Measurements from ENCODE around the gene AQP6.

Gene AQP6

DNA sequence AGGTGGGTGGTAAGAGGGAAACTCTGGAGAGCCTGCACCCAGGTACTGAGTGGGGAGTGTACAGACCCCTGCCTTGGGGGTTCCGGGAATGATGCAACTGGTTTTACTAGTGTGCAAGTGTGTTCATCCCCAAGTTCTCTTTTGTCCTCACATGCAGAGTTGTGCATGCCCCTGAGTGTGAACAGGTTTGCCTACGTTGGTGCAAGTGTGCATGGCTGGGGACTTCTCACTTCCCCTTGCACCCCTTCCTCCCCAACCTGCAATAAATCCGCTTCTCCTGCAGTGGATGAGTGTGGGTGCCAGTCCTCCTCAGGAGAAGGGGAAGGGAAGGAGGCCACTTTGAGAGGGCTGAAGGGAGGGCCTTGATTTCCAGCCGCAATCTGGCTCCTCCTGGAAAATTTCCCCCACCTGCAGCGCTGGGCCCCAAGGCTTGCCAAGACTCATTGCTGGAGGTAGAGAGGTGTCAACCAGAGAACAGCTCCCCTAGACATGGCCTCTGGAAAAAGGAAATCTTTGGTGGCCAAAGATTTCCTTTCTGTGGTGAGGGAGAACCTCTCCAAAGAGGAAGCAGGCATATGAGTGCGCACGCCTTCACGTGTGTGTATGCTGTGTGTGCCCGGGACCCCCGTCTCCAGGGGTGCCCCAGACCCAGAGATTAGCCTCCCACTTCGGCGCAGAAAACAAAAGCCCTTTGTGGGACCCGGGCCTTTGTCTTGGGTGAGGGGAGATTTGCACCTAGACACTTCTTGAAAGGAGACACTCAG is 16.7 kb upstream of the AQP6 start:
- no peak for DNase-seq (ENCODE audit: low read depth in 1 of 2, low spot score in 1 of 2)

DNA sequence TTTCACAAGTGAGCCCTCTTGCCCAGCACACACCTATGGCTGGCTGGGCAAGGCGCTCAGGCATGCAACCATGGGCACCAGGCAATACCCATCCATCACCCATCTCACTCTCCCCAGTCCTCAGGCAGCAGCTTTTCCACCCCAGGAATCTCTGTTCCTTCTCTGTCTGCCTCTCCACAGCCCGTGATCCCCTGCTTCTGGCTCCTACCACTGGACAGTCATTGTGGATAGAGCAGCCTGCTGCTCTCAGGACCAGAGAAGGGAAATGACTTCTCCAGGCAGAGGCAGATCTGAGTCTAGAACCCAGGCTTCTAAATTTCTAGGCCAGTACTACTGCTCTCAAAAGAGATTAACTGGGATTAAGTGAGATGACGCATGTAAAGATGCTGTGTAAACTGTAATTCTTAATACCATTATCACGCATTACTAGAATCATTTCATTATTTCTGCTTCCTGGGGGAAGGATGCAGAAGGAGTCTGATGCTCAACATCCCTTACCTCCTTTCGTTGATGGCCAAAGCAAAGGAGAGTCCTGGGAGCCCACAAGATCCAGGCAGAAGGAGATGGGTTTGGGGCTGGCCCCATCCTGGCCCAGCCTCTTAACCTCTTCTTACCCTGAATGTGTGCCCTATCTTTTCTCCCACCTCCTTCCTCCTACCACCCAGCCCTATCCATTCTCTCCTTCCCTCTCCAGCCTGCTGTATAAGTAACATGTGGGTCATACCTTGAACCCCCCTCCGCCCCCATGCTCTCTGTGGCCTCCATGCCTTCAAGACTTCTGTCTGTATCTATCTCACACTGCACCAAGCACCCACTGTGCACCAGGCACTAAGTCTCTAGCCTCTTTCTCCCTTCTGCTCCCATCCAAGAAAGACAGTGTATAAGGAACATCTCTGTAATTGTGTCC is 15.8 kb upstream of the AQP6 start:
- no peak for DNase-seq (ENCODE audit: low read depth in 1 of 2, low spot score in 1 of 2)

DNA sequence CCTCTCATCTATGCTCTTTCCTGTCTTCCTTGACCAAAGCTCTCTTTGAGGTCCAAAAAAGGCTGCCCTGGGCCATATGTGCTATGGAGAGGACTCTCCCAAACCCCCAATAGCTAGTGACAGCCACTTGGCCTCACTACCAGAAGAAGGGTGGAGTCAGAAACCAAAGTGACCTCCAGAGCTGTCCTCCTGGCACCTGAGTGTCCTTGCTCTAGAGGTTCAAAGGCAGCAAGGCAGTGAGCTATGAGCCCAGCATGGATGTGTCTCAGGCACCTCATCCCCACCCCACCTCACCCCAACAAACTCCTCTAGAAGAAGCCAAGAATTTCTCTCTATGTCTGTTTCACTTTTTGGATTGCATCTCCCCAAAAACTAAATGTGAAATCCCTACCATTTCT is 15.2 kb upstream of the AQP6 start:
- no peak for DNase-seq (ENCODE audit: low read depth in 1 of 2, low spot score in 1 of 2)

- DNase-seq (ENCODE audit: low read depth in 1 of 2, low spot score in 1 of 2) = no peak
Observed at GRCh38 chr12:49959685-49960473, 12.9 kb upstream of the AQP6 start.

- no peak for DNase-seq (ENCODE audit: low read depth in 1 of 2, low spot score in 1 of 2)
Observed at GRCh38 chr12:49960474-49961110, 12.2 kb upstream of the AQP6 start.

- no peak for DNase-seq (ENCODE audit: low read depth in 1 of 2, low spot score in 1 of 2)
Observed at GRCh38 chr12:49961111-49961922, 11.4 kb upstream of the AQP6 start, which contains the start of gene AQP5. Gene AQP5 (plus strand): TSS chr12:49961872. CDS start chr12:49962018, 146 bp downstream.

DNA sequence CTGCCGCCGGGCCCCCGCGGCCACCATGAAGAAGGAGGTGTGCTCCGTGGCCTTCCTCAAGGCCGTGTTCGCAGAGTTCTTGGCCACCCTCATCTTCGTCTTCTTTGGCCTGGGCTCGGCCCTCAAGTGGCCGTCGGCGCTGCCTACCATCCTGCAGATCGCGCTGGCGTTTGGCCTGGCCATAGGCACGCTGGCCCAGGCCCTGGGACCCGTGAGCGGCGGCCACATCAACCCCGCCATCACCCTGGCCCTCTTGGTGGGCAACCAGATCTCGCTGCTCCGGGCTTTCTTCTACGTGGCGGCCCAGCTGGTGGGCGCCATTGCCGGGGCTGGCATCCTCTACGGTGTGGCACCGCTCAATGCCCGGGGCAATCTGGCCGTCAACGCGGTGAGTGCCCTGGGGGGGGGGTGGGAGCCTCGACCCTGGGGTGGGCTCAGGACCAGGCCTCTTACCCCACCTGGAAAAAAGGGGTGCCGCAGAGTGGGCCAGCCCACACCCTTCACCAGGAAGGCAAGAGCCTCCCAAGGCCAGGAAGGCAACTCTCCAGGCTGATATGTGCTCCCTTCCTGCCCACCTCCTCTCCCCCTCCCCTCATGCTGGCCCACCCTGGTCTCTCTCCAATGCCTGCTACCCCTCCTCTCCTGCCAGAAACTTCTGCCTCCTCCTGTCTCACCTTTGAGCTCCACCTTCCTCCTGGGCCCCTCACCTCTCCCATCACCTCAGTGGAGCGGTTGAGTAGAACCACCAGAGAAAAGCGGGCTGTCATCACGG is 10.6 kb upstream of the AQP6 start:
- no peak for DNase-seq (ENCODE audit: low read depth in 1 of 2, low spot score in 1 of 2)

DNA sequence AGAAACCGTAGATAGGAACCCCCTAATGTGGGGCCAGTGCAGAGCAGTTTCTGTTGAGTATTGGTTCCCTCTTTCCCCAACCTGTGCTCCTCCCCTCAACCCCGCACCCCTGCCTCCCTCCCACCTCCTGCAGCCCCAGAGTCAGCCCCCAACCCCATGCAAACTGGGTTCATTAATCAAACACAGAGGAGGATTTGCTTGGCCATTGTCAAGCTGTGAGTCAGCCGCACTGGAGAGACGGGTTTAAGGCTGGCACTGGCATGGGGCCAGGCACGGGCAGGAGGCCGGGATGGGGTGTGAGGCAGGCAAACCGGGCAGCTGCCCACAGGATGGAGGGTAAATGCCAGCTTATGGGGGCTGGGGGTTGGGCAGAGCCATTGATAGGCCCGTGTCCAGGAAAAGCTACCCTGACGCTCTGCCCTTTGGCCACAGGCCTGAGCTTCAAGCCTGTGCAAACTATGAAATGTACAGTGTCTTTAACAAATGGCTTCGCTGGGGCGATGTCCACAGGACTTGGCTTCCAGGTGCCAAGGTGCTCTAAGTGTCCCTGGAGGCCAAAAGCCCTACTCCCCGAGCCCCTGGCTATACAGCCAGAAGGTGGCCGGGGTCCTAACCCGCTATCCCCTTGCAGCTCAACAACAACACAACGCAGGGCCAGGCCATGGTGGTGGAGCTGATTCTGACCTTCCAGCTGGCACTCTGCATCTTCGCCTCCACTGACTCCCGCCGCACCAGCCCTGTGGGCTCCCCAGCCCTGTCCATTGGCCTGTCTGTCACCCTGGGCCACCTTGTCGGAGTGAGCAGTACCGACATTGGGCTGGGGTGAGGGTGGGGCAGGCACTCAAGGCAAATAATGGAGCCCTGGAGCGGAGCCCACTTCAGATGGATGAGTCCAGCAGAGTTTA is 9.6 kb upstream of the AQP6 start:
- DNase-seq (ENCODE audit: low read depth in 1 of 2, low spot score in 1 of 2) = no peak

- DNase-seq (ENCODE audit: low read depth in 1 of 2, low spot score in 1 of 2) = no peak
Observed at GRCh38 chr12:49963976-49964815, 8.6 kb upstream of the AQP6 start.

DNA sequence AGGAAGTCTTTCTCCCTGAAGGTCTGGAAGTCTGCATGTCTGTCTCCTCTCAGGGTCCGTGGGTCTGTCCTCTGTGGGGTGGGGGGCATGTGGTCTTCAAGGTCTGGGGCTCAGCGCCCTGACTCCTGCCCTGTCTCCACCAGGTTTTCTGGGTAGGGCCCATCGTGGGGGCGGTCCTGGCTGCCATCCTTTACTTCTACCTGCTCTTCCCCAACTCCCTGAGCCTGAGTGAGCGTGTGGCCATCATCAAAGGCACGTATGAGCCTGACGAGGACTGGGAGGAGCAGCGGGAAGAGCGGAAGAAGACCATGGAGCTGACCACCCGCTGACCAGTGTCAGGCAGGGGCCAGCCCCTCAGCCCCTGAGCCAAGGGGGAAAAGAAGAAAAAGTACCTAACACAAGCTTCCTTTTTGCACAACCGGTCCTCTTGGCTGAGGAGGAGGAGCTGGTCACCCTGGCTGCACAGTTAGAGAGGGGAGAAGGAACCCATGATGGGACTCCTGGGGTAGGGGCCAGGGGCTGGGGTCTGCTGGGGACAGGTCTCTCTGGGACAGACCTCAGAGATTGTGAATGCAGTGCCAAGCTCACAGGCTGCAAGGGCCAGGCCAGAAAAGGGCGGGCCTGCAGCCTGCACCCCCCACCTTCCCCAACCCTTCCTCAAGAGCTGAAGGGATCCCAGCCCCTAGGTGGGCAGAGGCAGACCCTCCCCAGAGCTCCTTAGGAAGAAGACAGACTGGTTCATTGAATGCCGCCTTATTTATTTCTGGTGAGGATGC is 7.7 kb upstream of the AQP6 start:
- DNase-seq (ENCODE audit: low read depth in 1 of 2, low spot score in 1 of 2) = no peak

DNA sequence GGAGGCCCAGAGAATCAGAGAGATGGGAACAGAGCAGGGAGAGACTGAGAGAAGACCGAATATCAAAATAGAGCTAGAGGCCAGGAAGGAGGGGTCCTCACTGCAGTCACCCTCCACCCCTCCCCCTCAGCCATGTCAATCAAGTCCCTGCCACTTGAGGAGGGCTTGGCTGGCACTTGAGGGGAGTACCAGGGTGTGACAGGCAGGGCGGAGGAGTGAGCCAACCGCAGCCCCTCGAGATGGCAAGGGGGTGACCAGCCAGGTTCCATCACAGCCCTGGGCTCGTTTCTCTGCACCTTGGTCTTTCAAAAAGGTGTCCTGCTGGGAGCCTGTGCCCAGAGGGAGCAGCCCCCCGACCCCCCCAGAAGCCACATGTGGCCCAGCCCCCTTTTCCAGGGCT is 6.9 kb upstream of the AQP6 start:
- no peak for DNase-seq (ENCODE audit: low read depth in 1 of 2, low spot score in 1 of 2)

GRCh38 chr12:49966511-49967041 is 6.2 kb upstream of the AQP6 start:
- DNase-seq (ENCODE audit: low read depth in 1 of 2, low spot score in 1 of 2) = no peak

GRCh38 chr12:49967042-49967776 is 5.5 kb upstream of the AQP6 start:
- peak; percentile 85 to 94 for DNase-seq (ENCODE audit: low read depth in 1 of 2, low spot score in 1 of 2)

DNA sequence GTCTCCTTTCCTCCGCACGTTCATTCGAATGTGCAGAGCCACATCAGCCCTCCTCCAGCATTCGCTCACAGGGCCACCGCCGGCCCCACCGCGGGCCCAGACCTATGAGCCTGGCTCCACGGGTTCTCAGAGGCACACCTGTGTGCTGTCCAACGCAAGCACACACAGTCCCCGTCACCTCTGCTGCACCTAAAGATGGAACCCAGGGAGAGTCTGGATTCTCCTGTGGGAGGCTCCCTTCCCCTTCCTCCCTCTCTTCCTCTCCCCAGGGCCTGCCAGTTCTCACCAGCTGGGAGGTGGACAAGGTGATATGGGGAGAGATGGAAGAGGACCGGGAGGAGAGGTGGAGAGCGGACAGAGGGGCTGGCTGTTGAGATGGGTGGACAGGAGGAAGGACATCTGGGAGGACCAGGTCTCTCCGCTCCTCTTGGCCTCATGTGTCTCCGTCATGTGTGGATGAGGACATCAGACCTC is 4.9 kb upstream of the AQP6 start:
- DNase-seq (ENCODE audit: low read depth in 1 of 2, low spot score in 1 of 2) = no peak

DNA sequence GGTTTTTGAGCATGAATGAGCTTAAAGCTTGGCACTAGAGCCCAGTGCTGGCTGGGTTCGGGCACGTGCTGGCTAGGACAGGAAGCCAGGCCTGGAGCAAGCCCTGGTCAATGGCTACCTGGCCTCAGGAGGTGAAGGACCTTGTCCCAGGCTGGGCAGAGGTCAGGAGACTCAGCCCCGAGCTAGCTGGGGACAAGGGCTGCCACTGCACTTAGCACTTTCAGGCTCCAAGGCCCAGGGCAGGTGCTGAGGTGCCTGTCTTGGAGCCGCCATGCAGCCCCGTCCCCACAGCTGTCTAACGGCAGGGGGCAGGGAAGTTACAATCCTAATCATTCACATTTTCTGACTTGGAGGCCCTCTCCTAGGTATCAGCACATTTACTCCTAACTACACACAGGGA is 4.3 kb upstream of the AQP6 start:
- DNase-seq (ENCODE audit: low read depth in 1 of 2, low spot score in 1 of 2) = no peak

DNA sequence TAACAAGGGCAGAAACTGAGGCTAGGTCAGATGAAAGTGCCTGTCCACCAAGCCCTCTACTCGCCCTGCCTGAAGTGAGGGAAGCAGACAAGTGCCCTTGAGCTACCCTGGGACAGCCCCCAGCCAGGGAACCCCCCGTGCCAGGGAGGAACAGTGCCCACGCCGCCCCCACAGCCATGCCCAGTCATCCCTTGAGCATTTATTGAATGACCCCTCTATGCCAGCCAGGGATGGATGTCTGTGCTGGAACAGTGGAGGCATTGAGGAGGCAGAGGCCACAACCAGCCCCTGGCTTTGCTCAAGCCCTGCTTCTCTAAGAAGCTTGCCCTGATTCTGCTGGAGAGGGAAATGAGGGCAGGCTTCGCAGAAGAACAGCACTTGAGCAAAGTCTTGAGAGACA is 3.7 kb upstream of the AQP6 start:
- DNase-seq (ENCODE audit: low read depth in 1 of 2, low spot score in 1 of 2) = no peak
